NK-92 (cell line): ENCODE measurements around the gene ADSS1.

ENCODE experiments used
- DNase-seq: peaks from one replicate; lab custom pipeline; 2025; ENCODE audit not compliant: unreplicated experiment; lab: John Stamatoyannopoulos, UW

Gene ADSS1

DNA sequence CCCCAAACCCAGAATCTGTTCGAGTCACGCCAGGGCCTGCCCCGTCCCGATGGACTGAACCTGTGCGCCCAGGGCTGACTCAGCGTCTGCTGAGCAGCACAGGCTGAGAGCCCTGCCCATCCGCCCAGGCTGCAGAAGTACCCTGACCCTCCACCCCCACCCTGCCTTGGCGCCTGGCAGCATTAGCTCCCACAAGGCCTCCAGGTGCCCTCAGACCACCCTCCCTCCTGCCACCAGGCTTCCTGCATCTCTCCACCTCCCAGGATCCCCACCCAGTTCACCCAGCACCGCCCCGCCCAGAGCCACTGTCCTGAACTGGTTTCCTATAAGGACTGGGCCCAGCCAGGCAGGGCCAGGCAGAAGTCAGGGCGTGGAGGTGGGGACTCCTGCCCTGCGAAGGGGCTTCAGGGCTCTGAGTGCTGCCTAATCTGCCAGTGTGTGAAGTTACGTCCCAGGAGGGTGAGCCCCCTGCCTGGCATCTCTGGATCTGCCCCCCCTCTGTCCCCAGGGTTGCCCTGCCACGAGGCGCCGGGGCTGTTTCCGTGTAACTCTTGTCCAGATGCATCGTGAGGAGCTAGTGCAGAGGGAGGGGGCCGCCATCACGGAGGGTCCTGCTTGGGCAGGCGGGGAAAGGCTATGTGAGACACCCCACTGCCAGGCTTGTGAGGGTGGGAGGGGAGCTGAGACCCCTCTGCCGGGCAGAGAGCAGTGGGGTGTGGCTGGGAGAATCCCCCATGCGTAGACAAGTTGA lies 9.1 kb downstream of the ADSS1 start:
- no peak for DNase-seq

- no peak for DNase-seq
These were observed 10.1 kb downstream of the ADSS1 start for GRCh38 chr14:104734051-104734587.

DNA sequence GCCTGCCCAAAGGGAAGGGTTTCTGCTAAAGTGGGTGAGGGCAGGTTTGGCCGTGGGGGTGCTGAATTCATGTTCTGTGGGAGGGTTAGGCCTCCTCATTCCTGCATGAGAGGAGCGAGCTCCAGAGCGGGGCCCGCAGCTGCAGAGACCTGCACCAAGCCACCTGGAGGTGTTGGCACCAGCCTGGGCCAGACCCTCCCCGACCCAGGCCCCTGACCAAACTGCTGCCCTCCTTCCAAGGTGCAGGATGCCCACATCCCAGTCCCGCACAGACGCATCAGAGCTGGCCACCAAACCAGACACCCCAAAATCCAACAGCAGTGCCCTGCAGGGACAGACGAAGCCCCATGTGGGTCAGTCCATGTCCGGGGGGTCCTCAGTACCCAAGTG lies 10.6 kb downstream of the ADSS1 start:
- no peak for DNase-seq

- DNase-seq = no peak
These were observed 11.2 kb downstream of the ADSS1 start for GRCh38 chr14:104734991-104735779.

DNA sequence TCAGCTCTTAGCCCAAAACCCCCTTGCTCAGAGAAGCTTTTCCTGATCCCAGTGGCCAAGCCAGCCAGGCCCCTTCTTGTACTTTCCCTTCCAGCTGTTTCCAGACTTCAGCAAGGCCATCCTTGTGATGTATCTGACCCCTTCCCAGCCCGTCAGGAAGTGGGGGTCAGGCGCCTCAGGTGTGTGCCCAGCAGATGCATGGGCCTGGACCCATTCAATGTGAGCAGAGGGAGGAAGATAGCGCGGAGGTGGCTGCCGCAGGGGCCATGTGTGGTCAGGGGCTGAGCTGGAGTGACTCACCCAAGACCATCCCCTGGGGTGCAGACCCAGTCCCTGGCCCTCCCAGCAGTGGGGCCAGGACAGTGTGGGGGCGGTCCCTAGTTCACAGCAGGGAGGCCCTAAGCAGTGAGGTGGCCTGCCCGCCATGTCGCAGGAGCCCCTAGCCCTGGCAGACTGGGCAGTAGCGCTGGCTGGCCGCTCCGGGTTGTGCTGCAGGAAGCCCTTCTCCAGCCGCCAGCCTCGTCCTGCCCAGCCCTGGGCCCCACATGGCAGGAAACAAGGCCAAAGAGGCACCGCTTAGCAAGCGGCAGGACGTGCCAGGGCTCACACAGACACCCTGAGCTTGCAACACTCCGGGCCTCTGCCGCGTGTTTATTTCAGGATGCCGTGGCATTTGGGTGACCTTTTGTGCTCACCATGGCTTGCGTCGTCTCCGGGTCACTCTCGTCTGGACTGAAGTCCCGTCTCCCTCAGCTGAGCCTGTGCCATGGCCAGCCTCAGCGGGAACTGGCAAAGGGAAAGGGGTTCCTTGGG lies 12.0 kb downstream of the ADSS1 start:
- no peak for DNase-seq

- no peak for DNase-seq
These were observed 14.5 kb downstream of the ADSS1 start for GRCh38 chr14:104738375-104739019.

DNA sequence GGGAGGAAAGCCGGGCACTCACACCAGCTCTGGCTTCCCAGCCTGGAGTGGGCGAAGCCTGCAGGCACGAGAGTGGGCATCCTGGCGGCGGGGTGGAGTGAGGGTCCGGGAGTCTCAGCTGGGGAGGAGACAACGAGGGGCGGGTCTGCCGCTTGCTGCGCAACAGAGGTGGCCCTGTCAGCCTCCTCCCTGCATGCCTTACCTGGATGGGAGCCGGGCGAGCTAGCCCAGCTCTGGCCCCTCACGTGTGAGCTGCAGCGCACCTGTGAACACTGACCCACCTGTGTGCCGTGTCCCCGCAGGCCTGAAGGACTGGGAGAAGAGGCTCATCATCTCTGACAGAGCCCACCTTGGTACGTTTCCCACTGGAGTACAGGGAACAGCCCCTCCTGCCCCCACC lies 15.0 kb downstream of the ADSS1 start:
- DNase-seq = no peak

GRCh38 chr14:104739546-104740516 lies 15.8 kb downstream of the ADSS1 start:
- DNase-seq = no peak

DNA sequence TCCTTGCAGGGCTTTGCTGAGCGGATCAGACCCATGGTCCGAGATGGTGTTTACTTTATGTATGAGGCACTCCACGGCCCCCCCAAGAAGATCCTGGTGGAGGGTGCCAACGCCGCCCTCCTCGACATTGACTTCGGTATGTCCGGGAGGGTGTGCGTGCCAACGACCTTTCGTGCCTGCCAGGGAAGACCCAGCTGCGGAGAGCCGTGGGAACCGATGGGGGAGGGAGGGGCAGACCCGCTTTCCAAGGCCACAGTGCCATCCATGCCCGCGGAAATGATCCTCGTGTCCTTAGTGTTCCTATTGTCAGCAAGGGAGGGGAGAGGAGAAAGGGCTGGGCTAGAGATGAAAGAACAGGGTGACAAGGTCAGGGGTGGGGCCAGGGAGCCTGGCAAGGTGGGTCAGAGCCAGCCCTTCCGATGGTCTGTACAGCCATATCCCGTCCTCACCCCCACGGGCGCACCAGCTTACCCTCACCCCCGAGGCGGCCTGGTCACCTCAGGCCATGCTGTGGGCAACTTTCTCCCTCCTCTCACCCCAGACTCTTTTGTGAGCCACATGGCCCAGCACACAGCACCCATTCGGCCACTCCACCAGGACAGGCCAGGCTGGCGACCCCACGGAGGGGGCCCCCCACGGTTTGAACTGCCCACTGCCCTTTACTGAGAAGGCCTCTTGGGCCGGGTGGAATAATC lies 17.2 kb downstream of the ADSS1 start:
- no peak for DNase-seq

- DNase-seq = no peak
These were observed 17.8 kb downstream of the ADSS1 start for GRCh38 chr14:104741803-104742251.

DNA sequence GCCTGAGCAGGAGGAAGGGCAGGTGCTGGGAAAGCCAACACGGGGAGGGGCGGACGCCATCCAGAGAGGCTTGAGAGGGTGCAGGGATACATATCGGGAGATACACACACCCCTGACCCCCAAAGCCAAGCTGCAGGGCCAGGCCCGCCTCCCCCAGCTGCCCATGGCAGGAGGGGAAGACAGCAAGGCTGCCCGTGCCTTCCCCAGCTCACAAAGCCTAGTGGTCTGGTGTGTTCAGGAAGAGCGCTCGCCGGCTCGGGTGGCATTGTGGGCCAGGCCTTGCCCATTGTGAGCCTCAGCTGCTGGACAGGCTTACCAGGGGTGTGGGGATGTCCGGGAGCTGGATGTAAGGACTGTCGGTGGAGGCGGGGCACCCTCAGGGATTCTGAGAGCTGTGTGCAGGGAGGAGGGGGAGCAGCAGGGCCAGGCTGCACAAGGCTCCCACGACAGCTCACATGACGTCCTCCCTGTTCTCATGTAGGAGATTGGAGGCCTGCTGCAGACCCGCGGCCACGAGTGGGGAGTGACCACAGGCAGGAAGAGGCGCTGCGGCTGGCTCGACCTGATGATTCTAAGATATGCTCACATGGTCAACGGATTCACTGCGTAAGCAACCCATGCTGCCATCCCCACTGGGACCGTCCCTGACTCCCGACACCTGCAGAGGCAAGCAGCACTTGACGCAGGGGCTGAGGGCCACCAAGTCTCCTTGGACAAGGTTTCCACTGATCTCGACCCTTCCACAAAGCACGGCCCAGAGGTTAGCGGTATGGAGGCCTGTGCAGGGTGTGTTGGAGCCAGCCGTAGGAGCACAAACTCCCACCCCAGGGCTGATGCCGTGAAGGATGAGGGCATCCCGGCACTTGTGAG lies 18.8 kb downstream of the ADSS1 start:
- DNase-seq = no peak

DNA sequence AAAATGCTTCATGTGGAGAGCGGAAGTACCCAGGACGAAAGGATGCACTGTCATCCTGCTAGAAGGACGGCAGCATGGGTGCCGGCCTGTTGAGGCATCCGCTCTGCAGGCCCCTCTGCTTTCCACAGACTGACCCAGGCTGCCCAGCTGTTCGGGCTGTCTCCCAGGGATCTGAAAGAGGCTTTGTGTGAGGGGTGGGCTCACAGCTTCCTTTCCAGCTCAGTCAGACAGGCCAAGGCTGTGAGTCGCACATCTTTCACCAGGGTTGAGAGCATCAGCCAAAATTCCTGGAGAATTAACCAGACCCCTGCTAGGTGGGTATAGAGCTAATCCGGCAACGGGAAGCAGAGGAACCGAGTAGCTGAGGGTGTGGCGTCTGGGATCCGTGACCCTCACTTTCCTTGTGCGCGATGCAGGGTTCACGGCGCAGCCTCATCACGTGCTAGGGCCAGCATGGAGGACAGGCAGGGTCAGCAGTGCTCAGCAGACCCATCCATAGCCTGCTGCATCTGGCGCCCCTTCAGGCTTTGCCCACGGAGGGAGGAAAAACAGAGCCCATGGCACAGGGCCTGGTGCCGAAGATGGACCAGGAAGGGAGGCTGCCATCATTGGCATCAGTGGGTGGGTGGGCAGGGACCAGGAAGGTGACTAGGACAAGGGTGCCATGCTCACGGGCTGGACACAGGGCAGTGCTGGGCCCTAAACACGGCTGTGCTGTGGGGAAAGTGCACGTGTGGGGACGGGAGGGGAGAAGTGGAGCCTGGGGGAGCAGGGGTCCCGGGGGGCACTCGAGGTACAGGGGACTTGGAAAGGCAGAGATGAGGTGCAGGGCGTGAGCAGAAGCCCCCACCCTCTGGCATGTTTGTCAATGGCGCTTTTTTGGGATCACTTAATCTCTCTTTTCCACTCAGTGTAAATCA lies 19.7 kb downstream of the ADSS1 start:
- DNase-seq = no peak

- DNase-seq = no peak
These were observed 20.5 kb downstream of the ADSS1 start for GRCh38 chr14:104744484-104744883.

GRCh38 chr14:104745431-104745830 lies 21.4 kb downstream of the ADSS1 start:
- DNase-seq = no peak

DNA sequence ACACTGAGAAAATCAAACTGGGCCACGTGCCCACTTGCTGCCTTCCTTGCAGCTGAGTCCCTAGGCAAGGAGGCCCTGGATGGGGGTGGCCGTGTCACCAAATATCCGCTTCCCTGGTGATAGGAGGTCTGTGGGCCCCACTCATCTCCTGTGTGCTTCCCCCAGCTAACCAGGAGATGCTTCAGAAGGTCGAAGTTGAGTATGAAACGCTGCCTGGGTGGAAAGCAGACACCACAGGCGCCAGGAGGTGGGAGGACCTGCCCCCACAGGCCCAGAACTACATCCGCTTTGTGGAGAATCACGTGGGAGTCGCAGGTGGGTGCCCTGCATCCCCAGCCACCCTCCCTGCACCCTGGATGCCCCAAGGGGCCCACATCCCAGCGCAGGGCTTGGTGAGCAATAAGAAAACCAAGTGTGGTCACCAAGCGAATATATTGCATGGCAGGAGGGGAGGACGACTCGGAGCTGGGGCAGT lies 22.1 kb downstream of the ADSS1 start:
- no peak for DNase-seq

DNA sequence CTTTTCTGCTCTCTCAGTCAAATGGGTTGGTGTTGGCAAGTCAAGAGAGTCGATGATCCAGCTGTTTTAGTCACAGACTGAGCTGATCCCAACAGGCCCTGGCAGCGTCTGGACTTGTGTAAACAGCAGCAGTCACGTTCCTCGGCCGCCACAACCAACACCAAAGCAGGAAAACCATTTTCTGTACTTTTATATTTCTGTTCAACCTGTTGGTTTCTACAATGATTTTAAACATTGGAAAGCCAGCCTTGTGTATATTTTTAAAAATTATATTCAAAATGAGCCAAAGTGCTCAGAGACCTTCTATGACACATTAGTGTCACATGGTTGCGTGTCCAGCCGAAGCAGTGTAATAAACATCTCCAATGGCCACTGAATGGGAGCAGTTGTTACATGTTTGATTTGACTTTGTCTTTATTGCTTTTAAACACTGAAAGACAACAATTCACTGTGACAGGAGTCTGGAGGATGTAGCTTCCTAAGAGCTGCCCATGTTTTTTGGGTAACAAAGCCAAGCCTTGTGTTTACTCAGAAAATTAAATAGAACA lies 23.0 kb downstream of the ADSS1 start:
- DNase-seq = no peak

DNA sequence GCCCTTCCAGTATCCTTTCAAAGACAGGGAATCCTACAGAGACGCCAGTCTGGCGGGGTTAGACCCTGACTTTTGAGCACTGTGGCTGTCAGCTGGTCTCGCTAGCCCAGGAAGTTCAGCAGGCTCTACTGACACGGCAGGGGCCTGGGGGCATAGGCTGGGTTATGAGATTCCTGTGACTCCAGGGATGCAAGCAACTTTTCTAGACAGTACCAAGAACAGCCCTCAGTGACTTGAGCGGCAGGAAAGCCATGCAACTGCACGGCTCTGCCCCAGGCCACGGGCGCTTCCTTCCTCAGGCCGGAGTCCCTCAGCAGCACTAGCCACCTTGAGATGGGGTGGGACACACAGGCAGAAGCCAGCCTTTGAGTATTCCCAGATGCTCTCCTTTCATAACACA lies 23.8 kb downstream of the ADSS1 start:
- DNase-seq = no peak
